GM03348 (cell line): ENCODE measurements around the gene MYO3B.

Experiments
- DNase-seq: peaks from one replicate; pipeline ENCODE4 v3.0.0; 2012; ENCODE audit warnings: low spot score

Gene MYO3B

DNA sequence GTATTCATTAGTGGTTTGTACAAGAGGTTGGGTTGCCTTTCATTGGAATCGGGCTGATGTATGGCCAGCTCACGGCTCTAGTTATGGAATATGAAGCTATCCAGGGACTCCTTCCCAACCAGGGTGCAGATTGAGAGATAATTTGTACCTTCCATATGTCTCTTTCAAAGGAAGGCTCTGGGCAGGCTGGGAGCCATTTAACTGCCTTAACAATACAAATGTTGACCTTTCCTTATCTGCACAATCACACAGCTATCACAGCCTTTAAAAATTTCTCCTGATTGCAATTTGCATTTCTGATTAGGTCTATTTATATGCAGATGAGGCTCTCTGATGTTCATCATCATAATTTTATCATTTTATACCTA lies 58.7 kb downstream of the MYO3B start:
- no peak for DNase-seq

DNA sequence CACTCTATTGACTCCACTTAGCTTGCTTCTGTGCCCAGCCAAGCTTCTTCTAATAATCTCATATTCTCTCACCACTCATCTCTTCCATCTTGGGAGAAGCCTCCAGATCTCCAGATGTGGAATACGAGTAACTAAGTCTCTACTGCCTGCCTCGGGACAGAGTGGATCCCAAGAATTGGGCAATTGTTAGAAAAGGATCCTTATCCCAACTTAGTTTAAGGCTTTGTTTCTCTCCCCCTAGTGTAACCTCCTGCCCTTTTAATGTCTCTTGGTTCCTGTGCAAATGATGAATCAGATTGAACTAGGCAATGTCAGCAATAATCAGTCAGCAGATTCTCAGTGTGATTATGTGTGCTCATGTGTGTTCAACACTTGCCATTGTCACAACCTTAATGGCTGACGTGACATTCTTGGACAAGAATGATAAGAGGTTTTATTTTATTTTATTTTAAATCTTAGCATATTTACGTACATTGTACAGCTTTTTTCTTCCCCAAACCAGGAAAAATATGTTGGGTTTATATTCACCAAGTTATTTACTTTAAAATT lies 59.7 kb downstream of the MYO3B start:
- no peak for DNase-seq

DNA sequence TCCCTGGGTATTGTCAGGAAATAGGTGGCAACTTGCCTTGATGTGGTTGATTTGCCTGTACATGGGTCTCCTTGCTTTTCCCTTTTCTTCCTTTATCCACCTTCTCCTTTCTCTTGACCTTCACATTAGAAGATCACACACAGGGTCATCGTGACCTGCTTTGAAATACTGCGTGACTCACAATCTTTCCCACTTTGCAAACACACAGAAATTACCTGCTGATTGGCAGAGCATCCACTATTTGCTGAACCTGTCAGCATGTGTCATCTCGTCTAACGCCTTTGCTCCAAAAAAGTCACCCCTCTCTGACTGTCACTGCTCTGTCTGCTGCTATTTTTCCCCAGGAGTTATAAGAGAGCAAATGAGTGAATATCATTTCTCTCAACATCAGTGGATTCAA lies 60.8 kb downstream of the MYO3B start:
- DNase-seq = no peak

DNA sequence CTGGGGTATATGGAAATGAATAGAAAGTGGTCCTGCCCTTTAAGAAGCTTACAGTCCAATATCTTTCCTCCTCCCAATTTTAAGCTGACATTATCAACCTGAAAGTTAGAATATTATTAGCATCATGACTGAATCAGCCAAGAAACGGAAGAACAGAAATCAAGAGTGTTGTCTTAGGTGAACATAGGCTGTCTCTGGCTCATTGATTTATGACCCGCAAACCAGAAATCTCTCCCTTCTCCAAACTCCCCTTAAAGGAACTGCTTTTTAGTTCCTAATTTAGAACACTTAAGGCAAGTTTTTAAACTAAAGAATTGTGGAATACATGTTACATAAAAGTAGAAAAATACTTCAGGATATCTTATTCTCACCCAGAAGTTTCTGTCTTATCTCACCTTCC lies 62.7 kb downstream of the MYO3B start:
- DNase-seq = no peak

DNA sequence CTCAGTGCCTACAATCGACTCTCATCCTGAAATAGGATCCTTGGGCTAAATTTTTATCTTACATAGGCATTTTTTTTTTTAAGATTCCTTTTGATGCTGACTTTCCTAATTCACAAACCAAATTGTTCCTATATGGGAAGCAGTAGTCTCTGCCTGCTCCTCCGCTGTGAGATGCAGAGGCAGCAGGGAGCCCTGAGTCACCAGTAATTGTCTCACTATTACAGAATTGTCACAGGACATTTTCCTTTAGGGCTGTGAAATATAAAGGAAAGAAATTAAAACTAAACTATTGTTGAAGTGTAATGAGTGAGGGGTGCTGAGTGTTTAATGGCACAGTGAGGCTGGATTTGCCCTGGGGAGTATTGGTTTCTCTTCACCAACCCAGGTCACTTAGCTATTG lies 63.8 kb downstream of the MYO3B start:
- no peak for DNase-seq

DNA sequence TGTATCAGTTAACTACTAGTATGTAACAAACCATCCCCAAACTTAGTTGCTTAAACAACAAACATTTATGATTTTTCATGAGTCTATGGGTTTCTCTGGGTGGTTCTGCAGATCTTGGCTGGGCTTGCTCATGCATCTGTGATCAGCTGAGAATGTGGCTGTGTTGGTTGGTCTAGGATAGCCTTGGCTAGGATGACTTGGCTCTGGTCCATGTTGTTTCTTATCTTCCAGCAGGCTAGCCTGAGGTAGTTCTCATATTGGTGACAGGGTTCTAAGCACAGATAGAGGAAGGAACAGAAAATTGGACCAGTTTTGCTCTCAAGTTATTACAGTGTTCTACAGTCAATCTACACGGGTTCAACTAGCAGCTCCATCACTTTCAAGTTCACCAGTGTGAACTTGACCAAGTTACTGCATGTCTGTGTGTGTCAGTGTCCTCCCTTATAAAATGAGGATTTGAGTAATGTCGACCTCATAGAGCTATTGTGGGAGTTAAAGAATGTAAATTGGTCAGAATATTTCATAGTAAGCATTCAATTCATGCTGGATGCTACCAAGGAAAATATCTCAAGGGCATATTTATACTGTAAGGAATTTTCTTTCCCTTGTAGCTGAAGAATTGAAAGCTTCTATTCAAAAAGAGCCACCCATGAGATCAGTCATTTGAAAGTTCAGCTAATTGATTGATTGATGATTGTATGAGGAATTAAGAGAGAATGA lies 65.3 kb downstream of the MYO3B start:
- DNase-seq = no peak

DNA sequence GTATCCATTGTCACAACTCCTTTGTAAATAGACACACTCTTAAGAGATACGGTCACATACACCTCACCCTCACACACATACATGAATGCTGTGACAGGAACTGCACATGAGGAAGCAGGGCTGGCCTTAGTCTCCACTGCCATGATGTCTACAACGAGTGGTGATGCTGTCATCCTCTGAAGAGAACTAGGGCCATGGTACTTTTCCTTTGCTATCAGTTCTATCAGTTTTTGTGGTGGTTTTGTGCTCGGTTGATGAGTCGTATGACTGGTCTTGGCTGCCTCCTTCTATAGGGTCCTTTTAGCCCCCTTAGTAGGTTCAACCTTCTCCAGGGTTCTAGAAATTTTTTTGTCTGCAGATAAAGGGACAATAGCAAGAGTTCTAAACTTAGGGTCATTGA lies 66.0 kb downstream of the MYO3B start:
- no peak for DNase-seq

DNA sequence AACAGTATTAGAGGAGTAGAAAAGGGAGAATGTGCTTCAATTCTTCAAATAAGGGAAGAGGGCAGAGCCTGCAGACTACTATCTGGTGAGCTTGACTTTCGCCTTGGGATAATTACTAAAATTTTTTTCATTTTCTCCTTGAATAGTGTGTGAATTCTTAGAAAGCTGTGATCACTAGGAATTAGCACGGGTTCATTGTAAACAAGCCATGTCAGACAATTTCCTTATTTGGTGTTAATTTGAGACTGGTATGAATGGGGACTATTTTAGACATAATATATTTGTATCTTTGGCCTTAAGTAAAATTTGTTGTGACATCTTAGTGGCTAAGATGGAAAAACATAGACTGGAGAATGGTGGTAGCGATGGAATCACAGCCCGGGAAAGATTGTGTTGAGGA lies 66.6 kb downstream of the MYO3B start:
- DNase-seq = no peak

DNA sequence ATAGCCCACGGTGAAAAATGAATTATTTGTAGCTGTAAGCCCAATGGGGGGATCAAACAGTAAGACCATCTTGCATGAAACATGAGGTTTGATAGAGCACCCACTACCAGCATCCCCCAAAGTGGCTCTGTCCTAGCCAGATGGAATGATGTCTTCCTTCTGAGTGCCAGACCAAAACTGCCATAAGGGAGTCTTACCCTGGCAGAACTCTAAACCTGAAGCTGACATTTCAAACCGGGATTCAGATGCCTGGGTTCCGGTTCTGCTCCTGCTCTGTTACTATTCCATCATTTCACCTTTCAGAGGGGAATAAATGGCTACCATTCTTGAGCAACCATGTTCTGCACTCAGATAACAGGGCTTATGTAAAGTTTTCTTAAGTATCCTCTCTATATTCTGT lies 67.4 kb downstream of the MYO3B start:
- DNase-seq = no peak

DNA sequence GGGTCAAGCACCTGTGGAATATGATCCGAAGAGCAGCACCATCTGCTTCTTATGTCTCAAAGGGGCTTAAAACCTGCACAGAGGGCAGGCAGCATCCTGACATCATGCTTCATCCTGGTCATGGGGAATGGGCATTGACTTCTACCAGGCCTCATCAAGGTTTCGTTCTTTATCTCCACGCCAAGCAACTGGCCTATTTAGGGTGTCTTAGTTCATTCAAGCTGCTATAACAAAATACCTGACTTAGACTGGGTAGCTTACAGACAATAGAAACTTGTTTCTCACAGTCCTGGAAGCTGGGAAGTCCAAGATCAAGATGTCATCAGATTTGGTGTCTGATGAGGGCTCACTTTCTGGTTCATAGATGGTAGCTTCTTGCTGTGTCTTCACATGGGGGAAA lies 69.4 kb downstream of the MYO3B start:
- DNase-seq = no peak

DNA sequence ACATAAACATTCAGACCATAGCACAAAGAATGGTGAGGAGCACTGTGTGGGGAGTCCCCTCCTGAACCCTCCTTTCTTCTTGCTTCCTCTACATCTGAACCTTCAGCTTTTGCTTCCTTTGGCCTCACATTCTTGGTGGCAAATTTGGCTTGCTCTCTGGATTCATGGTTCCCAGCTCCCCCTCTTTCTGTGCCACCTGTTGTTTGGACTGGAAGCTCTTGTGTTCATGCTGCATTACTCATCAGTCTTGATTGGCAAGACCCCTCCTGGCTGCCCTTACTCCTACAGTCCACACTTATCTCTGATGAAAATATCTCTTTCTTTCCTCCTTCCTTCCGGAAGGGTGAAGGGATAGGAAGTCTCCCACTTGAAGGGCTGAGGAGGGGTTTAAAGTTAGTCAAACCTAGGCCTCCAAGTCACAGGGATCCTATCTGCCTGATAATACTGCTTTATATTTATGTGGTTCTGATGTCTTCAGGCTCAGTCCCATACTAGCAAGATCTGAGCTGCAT lies 70.0 kb downstream of the MYO3B start:
- no peak for DNase-seq

DNA sequence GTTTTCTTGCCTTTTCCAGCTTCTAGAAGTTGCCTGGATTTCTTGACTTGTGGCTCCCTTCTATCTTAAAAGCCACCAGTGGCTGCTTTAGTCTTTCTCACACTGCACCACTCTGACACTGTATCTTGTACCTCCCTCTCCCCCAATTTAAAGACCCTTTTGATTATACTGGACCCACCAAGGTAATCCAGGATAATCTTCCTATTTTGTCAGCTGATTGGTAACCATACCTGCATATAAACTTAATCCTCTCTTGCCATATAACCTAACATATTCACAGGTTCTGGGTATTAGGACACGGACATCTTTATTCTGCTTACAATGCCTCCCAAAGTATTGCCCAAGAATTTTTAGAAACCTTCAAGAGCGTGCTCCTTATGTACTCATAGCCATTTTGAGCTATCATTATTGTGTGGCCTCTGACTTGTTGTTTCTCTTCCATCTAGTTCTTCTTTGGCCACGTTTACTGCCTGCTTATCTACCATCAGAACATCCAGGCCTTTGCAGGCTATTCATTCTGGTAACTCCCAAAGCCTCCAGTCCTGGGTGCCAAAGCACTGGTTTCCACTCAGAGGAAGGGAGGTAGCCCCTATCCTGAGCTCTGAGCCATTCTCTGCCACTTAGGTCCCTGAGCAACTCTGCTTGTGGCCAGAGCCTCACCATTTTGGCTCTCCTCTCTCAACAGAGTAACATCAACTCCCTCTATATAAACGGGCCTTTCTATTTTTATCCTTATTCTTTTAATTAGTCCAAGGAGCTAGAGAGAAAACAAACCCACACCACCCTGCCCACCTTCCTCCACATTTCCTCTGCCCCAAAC lies 70.8 kb downstream of the MYO3B start:
- no peak for DNase-seq

DNA sequence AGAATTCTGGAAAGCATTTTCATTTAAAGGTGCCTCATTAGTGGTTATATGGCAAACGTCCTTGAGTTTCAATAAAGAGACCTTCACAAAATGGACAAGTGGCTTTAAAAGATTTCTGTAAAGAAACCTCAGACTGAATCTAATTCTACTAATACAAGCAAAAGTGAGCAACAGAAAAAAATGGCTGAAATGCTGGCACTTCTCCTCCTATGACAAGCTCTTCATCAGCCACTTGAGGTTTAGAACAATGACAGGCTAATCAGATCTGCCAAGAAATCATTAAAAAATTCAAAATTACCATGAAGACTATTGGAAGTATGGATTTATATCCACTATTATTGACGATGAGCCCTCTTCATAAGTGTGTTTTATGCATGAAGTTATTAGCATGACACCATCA lies 71.8 kb downstream of the MYO3B start:
- no peak for DNase-seq

DNA sequence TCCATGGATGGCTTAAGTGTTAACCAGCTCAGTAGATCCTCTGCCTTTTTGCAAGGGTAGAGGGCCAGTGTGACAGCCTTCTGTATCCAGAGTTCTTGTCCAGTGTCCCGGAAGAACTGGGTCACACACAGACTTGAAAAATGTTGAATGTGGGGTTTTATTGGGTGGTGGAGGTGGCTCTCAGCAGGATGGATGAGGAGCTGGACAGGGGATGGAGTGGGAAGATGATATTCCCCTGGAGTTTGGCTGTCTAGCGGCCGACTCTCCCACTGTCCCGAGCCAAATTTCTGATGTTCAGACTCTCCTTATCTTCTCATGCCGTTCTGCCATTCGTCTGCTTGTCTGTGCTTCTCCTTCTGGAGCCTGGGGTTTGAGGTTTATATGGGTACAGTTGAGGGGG lies 72.6 kb downstream of the MYO3B start:
- DNase-seq = no peak

DNA sequence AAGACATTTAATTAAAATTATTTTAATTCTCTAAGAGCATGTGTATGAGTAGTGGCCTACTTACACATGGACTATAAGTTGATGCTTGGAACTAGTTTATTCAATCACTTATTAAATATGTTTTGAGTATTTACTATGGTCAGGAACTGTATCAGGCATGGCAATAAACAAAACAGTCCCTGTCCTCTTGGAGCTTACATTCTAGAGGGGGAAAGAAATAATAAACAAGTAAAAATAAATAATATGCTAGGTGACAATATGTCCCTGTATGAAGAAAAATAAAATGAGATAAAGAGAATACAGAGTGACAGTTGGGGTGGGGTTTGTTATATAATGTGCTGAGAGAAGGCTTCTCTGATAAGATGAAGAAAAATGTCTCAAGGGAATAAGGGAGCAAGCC lies 74.5 kb downstream of the MYO3B start:
- DNase-seq = no peak

DNA sequence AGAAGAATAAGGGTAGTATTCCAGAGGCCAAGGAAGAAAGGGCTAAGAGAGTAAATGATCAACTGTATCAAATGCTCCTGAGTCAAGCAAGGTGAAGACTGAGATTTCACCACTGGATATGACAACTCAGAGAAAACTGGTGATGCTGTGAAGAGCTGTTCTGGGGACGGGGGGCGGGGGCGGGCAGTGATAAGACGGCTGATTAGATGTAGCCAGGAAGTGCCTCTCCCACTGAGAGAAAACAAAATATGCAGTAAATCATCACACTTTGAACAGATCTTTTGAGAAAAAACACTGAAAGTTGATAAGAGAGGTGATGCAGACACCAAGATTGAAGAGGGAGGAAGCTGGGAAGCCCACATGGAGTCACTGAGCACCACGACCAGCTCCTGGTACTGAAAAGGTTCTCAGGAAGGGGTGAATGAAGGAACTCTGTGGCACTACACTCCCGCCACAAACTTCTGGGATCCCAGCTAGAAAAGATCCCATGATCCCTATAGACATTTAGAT lies 75.8 kb downstream of the MYO3B start:
- no peak for DNase-seq

DNA sequence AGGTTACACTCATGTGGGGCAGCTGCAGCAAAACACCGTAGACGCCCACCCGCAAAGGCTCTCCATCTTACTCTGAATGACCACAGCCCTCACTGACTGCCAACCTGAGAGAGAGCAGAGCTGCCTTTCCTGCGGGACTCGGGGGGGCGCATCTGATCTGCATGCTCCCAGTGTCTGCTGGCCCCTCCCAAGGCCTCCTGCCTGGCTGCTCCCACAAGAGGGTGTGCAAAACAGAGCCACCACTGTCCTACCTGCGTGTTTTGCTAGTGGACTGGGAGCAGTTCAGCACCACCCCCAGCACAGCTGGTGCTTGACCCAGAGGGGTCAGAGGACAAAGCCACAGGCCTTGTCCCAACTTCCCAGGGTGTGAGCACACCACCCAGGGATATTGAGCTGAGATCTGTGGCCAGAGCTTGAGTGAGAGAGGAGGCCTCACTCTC lies 76.4 kb downstream of the MYO3B start:
- DNase-seq = no peak

DNA sequence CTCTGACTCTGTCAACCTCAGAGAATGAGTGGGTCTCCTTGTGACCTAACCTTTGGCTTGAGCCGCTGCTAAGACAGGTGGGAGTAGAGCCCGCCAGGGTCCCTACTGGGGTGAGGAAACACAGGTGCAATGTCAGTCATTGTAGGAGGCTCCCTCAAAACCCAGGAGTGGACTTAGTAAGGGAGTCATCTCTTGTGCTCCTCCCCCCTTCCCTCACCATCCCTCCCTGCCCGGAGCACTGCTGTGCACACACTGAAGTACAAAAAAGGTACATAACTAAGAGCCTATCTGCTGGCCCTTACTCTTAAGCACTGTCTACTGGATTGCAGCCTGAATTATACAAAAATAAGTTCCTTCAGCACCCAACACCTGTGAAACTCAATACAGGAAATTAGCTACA lies 77.2 kb downstream of the MYO3B start:
- DNase-seq = no peak

DNA sequence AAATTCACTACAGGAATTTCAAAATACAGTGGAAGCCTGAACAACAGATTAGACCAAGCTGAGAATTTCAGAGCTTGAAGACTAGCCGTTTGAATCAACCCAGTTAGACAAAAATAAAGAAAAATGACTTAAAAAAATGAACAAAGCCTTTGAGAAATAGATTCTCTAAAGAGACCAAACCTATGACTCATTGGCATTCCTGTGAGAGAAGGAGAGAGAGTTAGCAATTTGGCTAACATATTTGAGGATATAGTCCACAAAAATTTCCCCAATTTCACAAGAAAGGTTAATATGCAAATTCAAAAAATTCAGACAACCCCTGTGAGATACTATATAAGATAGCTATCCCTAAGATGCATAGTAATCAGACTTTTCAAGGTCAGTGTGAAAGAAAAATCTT lies 78.0 kb downstream of the MYO3B start:
- DNase-seq = peak; percentile 13

DNA sequence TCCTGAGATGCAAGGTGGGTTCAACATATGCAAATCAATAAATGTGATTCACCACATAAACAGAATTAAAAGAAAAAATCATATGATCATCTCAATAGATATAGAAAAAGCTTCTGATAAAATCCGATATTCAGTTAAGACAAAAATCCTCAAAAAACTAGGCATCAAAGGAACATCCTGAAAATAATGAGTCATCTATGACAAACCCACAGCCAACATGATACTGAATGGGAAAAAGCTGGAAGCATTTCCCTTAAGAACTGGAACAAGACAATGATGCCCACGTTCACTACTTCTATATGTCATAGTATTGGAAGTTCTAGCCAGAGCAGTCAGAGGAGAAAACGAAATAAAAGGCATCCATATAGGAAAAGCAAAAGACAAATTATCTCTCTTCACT lies 80.4 kb downstream of the MYO3B start:
- no peak for DNase-seq

DNA sequence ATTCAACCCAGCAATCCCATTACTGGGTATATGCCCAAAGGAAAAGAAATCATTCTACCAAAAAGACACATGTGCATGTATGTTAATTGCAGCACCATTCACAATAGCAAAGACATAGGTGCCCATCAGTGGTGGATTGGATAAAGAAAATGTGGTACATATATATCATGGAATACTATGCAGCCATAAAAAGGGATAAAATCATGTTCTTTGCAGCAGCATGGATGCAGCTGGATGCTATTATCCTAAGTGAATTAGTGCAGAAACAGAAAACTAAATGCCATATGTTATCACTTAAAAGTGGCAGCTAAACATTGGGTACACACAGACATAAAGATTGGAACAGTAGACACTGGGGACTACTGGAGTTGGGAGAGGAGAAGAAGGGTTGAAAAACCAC lies 82.2 kb downstream of the MYO3B start:
- no peak for DNase-seq

DNA sequence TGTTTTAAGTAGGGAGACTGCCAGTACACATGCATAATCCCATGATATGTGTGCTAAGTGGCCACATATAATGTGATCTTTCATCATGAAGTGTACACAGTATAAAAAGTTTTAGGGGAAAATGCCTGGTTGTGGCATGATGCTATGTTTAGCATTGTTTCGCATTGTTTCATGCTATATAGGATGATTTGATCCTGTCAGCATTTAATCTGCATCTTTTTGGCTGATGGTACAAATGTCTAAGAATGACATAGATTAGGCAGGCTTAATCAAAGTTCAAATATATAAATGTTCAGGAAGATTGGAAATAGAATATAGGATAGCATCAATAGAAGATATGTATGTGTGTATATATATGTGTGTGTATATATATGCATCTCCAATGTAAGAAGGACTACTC lies 83.6 kb downstream of the MYO3B start:
- no peak for DNase-seq

DNA sequence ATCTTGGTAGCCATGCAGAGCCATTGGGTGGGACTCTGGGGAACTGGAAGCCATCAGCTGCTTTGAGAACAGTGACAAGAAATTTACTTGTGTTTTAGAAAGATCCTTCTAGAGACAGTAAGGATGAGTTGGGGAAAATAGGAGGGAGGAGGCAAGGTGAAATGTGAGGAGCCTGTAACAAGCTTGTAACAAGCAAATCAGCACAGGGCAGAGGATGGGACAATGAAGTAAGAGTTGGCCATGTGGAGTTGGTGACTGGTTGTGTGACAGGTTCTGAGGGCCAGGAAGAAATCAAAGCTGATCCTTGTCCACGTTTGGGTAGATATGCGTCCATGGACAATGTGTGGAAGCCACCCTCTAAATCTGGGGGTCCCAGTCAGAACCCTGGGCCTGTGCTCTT lies 84.4 kb downstream of the MYO3B start:
- no peak for DNase-seq
